NCI-H2171 treated with DMSO at 0.1 percent for 48 hours (cell line): Measurements from ENCODE around the gene COA8.
A peak's percentile ranks its signal among the peaks of the same experiment; 100 is the strongest.

Source experiments
- DNase-seq: peaks from one replicate; lab custom pipeline; 2025; lab: John Stamatoyannopoulos, UW

COA8 gene

GRCh38 chr14:103623883-103624482, 61.2 kb downstream of the COA8 start:
- peak; percentile 89 for DNase-seq

- no peak for DNase-seq
Observed at GRCh38 chr14:103624860-103625259, 62.1 kb downstream of the COA8 start.

GRCh38 chr14:103625356-103626095, 62.8 kb downstream of the COA8 start:
- no peak for DNase-seq

- no peak for DNase-seq
Observed at GRCh38 chr14:103626146-103626850, 63.5 kb downstream of the COA8 start.

GRCh38 chr14:103627073-103628025, 64.6 kb downstream of the COA8 start:
- DNase-seq, result no peak

GRCh38 chr14:103628221-103628683, 65.5 kb downstream of the COA8 start:
- no peak for DNase-seq

- peak; percentile 61 for DNase-seq
Observed at GRCh38 chr14:103628684-103629502, 66.1 kb downstream of the COA8 start, which contains the start of gene KLC1. TSS of gene KLC1 (plus strand) at chr14:103629211. CDS start at chr14:103654565, 25,354 bp downstream.

GRCh38 chr14:103629503-103630121, 66.9 kb downstream of the COA8 start:
- peak; percentile 51 for DNase-seq

- no peak for DNase-seq
Observed at GRCh38 chr14:103630364-103631108, 67.8 kb downstream of the COA8 start.

- no peak for DNase-seq
Observed at GRCh38 chr14:103633391-103633790, 70.6 kb downstream of the COA8 start.

- DNase-seq, result no peak
Observed at GRCh38 chr14:103634156-103634555, 71.4 kb downstream of the COA8 start.

- no peak for DNase-seq
Observed at GRCh38 chr14:103638594-103638993, 75.8 kb downstream of the COA8 start.
